Measurements from ENCODE around the gene SALL4.
"Not testable (repeated sequence)": the region's sequence is repeated elsewhere in the genome, so short reads cannot be mapped to it uniquely, and the experiment has no call there.

SALL4 gene

GRCh38 chr20:51763965-51764602 is 38.2 kb downstream of the SALL4 start:
- DNase-seq, result no peak

GRCh38 chr20:51760905-51761546 is 41.3 kb downstream of the SALL4 start:
- DNase-seq, result peak; percentile 69

- no peak for DNase-seq
Measured at GRCh38 chr20:51759769-51760510, 42.4 kb downstream of the SALL4 start.

- DNase-seq, result no peak
Measured at GRCh38 chr20:51758978-51759544, 43.3 kb downstream of the SALL4 start.

GRCh38 chr20:51757226-51757625 is 45.1 kb downstream of the SALL4 start:
- DNase-seq, result no peak

GRCh38 chr20:51756653-51757052 is 45.7 kb downstream of the SALL4 start:
- no peak for DNase-seq

- DNase-seq, result not testable (repeated sequence)
Measured at GRCh38 chr20:51753220-51753619, 49.1 kb downstream of the SALL4 start.

GRCh38 chr20:51752343-51752951 is 49.9 kb downstream of the SALL4 start:
- peak; percentile 93 for DNase-seq

GRCh38 chr20:51750770-51751388 is 51.4 kb downstream of the SALL4 start:
- DNase-seq, result no peak

GRCh38 chr20:51750037-51750769 is 52.1 kb downstream of the SALL4 start:
- DNase-seq, result peak; percentile 88

GRCh38 chr20:51749674-51750036 is 52.7 kb downstream of the SALL4 start:
- DNase-seq, result peak; percentile 81

- DNase-seq, result no peak
Measured at GRCh38 chr20:51747182-51747911, 55.0 kb downstream of the SALL4 start.

GRCh38 chr20:51745804-51746203 is 56.5 kb downstream of the SALL4 start:
- no peak for DNase-seq

- DNase-seq, result no peak
Measured at GRCh38 chr20:51740838-51741237, 61.5 kb downstream of the SALL4 start.

GRCh38 chr20:51740308-51740707 is 62.0 kb downstream of the SALL4 start:
- not testable (repeated sequence) for DNase-seq

GRCh38 chr20:51739722-51740249 is 62.5 kb downstream of the SALL4 start:
- DNase-seq, result no peak

GRCh38 chr20:51738877-51739447 is 63.4 kb downstream of the SALL4 start:
- DNase-seq, result no peak

GRCh38 chr20:51738261-51738660 is 64.1 kb downstream of the SALL4 start:
- DNase-seq, result not testable (repeated sequence)

- DNase-seq, result no peak
Measured at GRCh38 chr20:51736947-51737346, 65.4 kb downstream of the SALL4 start.

- DNase-seq, result no peak
Measured at GRCh38 chr20:51735728-51736600, 66.4 kb downstream of the SALL4 start.
